HG03342 (cell line): Measurements from ENCODE around the gene CDK13.
"Not testable (repeated sequence)": the region's sequence is repeated elsewhere in the genome, so short reads cannot be mapped to it uniquely, and the experiment has no call there.

Experiments used
- ATAC-seq: cut with Tn5 transposase; IDR thresholded peaks from one replicate; pipeline ENCODE4 v1.9.1; 2021; ENCODE audit warnings: mild to moderate bottlenecking, moderate library complexity; ENCODE audit not compliant: unreplicated experiment

CDK13 gene

DNA sequence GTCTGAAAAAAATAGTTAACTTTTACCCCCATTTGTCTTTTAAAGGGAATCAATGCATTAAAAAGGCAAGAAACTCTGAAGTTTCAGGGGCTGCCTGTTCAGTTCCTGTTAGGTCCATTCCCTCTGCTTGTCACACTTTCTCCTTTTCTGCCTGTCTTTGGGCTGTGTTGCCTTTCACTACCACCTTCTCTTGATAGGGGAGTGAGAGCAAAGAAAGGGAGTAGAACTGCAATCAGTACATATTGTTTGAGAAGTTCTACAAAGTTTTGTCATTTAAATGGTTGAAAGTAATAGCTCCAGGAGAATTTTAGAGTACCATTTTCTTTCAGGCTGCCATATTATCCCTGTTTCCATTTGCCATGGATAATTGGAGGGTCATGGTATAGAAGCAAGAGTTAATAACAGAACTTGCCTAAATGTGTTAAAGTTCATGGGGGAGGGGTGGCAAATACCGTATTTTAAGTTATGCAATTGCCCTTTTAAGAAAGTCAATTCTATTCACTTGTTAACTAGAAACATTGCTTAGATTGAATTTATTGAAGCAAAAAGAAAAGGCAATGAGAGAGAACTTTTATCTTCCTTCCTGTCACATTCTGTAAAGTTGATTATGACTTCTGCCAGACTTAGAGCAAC lies 145.8 kb downstream of the CDK13 start:
- ATAC-seq: no peak

- no peak for ATAC-seq
Observed at GRCh38 chr7:40097728-40098127, 147.7 kb downstream of the CDK13 start.

GRCh38 chr7:40098810-40099209 lies 148.8 kb downstream of the CDK13 start:
- ATAC-seq: no peak

DNA sequence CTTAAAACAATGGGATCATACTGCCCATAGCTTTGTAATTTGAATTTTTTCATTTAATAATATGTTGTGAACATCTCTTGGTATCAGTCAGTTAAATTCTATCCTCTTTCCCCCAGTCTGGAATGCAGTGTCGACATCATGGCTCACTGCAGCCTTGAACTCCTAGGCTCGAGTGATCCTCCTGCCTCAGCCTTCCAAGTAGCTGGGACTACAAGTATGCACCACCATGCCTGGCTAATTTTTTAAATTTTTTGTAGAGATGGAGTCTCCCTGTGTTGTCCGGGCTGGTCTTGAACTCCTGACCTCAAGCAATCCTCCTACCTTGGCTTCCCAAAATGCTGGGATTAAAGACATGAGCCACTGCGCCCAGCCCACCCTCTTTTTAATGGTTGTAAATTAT lies 149.8 kb downstream of the CDK13 start:
- ATAC-seq: no peak

- no peak for ATAC-seq
Observed at GRCh38 chr7:40101201-40101600, 151.1 kb downstream of the CDK13 start.

DNA sequence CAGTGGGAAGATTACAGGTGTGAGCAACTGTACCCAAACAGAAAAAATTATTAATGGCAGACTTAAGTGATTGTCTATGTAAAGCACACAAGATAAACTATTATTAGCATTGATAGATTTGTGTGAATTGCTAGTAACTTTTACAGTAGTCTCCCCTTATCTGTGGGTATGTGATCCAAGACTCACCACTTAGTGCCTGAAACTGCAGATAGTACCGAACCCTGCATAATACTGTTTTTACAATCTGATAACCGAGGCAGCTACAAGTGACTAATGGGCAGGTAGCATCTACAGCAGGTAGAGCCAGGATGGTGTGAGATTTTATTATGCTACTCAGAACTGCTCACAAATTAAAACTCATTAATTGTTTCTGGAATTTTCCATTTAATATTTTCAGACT lies 152.8 kb downstream of the CDK13 start:
- ATAC-seq: no peak

DNA sequence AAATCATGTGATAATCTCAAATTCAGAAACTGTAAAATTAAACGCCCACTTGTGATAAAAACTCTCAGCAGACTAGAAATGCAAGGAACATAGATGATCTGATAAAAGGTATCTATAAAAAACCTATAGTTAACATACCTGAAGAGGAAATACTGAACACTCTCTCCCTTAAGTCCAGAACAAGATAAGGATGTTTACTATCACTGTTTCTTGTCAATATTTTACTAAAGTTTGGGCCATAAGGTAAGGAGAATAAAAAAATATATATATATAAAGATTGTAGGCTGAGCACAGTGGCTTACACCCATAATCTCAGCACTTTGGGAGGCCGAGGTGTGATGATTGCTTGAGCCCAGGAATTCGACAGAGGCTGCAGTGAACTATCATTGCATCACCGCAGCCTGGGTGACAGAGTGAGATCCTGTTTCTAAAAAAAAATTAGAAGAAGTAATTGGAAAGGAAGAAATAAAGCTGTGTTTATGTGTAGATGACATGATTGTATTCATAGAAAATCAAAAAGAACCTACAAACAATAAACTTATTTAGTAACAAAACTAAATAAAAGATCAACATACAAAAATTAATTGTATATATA lies 155.9 kb downstream of the CDK13 start:
- ATAC-seq: no peak

DNA sequence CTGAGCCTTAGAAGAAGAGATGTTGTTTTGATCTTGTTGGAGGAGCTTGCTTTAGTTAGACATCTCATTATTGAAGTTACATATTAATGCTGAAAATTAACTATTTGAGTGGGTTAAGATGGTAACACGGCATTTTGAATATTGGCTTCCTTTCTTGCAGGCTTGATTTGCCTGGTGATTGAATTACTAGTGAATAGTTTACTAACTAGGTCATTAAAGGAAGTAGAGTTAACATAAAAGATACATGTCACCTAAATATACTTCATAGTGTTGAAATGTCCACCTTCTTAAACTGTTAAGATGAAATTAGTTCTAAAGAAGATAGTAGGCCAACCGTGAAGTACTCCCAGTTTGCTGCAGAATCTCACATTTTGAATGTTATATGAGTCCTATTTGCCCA lies 165.9 kb downstream of the CDK13 start:
- ATAC-seq: no peak

DNA sequence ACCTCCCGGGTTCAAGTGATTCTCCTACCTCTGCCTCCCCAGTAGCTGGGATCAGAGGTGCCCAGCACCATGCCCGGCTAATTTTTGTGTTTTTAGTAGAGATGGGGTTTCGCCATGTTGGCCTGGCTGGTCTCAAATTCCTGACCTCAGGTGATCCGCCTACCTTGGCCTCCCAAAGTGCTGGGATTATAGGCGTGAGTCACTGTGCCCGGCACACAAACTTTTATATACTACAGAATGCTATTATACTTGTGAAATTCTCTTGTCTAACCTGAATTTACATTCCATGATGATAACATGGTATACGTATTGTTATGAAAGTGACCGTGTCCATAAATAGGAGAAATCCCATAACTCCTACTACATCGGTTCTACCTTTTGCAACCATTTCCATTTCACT lies 167.1 kb downstream of the CDK13 start:
- ATAC-seq: not testable (repeated sequence)

DNA sequence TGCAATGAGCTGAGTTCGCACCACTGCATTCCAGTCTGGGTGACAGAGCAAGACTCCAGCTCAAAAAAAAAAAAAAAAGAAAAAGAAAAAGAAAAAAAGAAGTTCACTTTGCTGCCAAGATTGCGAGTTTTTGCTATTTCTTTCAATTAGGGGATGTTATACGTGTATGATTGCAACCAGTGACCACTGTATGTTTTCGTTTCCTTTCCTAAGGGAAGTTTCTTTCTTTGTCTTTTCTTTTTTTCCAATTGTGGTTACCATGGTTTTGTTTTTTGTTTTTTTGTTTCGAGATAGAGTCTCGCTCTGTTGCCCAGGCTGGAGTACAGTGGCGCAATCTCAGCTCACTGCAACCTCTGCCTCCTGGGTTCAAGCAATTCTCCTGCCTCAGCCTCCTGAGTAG lies 168.1 kb downstream of the CDK13 start:
- ATAC-seq: not testable (repeated sequence)

GRCh38 chr7:40120020-40120419 lies 170.0 kb downstream of the CDK13 start:
- no peak for ATAC-seq

- not testable (repeated sequence) for ATAC-seq
Observed at GRCh38 chr7:40122100-40122939, 172.3 kb downstream of the CDK13 start.

DNA sequence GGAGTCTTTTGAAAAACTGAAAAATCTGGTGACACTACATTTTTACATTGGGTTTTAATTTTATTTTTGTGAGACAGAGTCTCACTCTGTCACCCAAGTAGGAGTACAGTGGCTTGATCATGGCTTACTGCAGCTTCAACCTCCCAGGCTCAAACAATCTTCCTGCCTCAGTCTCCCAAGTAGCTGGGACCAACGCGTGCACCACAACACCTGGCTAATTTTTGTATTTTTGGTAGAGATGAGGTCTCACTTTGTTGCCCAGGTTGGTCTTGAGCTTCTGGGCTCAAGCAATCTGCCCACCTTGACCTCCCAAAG lies 172.8 kb downstream of the CDK13 start:
- ATAC-seq: no peak

DNA sequence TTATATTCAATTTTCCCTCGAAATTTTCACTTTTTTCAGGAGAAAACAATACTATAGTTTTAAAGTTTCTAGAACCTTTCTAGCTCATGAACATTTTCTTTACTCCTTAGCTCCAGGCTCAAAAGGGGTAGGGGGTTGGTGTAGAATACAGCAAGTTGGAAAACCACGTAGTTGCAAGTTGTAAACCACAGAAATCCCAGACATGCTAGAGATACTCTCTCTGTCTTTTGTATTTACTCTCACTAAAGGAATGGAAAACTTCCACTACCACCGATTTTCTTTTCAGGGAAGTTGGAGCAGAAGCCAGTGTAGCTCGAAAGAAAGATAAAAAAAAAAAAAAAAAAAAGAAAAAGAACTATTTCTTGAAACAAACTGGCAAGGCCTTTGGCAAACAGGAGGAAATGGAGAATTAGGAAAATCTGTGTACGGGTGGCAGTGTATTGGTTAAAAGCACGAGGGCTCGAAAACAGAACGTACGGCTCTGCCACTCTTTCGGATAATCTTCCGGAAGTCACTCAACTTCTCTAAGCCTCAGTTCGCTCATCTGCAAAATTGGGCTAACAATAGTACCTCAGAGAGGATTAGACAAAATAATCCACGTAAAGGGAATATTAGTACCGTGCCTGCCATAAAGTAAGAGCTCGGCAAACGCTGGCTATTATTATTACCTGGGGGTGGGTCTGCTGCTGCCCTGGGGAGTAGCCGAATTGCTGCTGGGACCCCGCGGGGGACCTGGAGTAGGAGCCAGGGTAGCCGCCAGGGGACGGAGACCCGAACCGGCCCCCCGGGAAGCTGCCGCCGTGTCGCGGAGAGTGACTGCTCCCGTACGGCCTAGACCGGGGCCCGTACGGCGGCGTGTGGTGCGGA lies 183.7 kb downstream of the CDK13 start:
- no peak for ATAC-seq

DNA sequence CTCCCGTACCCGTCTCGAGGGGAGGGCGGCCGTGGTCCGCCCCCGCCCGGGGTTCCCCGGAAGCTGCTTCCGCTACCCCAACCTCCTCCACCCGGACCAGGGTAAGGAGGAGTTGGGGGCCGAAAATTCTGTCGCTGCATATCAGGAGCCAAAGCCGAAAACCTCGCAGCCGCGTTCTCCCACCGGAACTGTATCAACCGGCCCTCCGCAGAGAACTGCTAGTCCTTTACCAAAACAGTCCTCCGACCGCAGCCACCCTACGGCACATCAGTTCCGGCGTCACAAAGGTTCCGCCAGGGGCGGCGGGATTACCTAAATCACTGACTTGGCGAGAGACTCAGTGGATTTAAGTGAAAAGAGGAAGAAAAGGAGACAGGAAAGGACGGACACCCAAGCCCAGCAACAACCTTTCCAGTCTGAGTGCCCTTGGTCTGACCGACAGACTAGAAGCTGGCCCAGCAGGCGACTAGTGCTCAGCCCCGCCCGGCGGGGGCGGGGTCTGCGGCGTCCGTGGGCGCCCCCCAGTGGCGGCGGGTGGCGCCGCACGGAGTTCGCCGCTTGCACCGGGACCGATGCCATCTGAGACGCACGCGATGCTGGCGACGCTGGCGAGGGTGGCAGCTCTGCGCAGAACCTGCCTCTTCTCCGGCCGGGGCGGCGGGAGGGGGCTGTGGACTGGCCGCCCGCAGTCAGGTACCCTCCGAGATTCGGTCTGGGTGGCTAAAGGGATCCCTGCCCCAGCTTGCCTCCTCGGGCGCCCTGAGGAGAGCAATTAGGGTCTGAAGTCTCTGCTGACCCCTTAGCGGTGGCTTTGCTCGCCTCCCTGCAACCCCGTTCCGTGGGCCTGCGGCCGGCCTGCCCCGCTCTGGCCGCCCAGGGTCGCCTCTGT lies 184.6 kb downstream of the CDK13 start, which contains the start of the genes MPLKIP and SUGCT:
Gene MPLKIP (minus strand): TSS at position 195 of the 889 bp plus-strand sequence. CDS start 55 bp downstream, at position 140.
Gene SUGCT (plus strand): TSS at position 578 of the 889 bp plus-strand sequence.
- ATAC-seq: peak; percentile 87

GRCh38 chr7:40135317-40135610 lies 185.2 kb downstream of the CDK13 start:
- ATAC-seq: no peak

DNA sequence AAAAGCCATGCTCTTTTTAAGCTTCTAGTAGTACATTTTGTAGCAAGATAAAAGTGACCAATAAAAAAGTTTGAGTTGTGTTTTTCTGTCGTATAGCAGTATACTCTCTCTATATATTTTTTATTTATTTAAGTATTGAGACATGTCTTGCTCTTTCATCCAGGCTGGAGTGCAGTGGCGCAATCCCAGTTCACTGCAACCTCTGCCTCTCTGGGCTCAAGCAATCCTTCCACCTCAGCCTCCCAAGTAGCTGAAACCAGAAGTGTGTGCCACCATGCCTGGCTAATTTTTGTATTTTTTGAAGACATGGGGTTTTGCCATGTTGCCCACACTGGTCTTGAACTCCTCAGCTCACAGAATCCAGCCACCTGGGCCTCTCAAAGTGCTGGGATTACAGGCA lies 187.5 kb downstream of the CDK13 start:
- ATAC-seq: no peak

DNA sequence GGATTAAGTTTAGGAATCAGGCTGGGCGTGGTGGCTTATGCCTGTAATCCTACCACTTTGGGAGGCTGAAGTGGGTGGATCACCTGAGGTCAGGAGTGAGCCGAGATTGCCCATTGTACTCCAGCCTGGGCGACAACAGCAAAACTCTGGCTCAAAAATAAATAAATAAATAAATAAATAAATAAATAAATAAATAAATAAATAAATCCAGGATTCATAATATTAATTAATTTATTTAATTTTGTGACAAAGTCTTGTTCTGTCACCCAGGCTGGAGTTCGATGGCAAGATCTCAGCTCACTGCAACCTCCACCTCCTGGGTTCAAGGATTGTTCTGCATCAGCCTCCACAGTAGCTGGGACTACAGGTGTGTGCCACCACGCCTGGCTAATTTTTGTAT lies 188.9 kb downstream of the CDK13 start:
- no peak for ATAC-seq

DNA sequence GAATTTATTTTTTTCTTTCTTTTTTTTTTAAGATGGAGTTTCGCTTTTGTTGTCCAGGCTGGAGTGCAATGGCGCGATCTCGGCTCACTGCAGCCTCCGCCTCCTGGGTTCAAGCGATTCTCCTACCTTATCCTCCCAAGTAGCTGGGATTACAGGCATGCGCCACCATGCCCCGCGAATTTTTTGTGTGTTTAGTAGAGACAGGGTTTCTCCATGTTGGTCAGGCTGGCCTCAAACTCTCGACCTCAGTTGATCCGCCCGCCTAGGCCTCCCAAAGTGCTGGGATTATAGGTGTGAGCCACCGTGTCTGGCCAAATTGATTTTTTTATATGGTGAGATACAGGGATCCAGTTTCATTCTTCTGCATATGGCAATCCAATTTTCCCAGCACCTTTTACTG lies 189.8 kb downstream of the CDK13 start:
- not testable (repeated sequence) for ATAC-seq

DNA sequence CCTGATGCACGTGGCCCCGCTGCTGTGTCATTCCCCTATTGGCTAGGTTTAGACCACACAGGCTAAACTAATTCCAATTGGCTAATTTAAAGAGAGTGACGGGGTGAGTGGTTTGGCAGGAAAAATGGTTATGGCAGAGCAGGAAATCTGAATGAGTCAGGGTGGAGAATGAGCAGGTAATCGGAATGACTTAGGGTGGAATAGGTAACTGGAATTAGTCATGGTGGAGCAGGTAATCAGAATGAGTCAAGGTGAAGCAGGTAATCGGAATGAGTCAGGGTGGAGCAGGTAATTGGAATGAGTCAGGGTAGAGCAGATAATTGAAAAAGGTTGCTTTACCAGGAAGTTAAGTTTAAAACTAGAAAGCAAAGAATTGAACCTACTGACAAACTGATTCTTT lies 191.9 kb downstream of the CDK13 start:
- ATAC-seq: not testable (repeated sequence)
